Hepatocyte (in vitro differentiated cells): ENCODE data around the gene GLRA1. TPM values are rescaled to one million over a fixed set of nuclear protein-coding genes. Genes with fewer than 3 reads are reported as not detected.

Experiments used
- DNase-seq: peaks from one replicate; pipeline ENCODE4 v3.0.0-alpha.2; 2016; ENCODE audit warnings: low spot score
- H2AFZ ChIP-seq: fragments of 200-600 bp; sonication (generic); 2 replicates; pipeline ENCODE4 v1.6.0; 2016; ENCODE audit warnings: antibody characterized with exemption, mild to moderate bottlenecking
- H3K27ac ChIP-seq: fragments of 200-600 bp; sonication (generic); 2 replicates; pipeline ENCODE4 v1.5.1; 2016; ENCODE audit warnings: mild to moderate bottlenecking
- H3K27me3 ChIP-seq: fragments of 200-600 bp; sonication (generic); 2 replicates; pipeline ENCODE4 v1.6.1; 2016
- H3K36me3 ChIP-seq: fragments of 200-600 bp; sonication (generic); replicated peaks from 2 replicates; pipeline ENCODE4 v1.5.1; 2016; ENCODE audit warnings: low read depth; ENCODE audit not compliant: insufficient read depth
- H3K4me1 ChIP-seq: fragments of 200-600 bp; sonication (generic); 2 replicates; pipeline ENCODE4 v1.5.1; 2016; ENCODE audit warnings: mild to moderate bottlenecking, moderate library complexity; ENCODE audit not compliant: insufficient read depth
- H3K4me2 ChIP-seq: fragments of 200-600 bp; sonication (generic); 2 replicates; pipeline ENCODE4 v1.6.0; 2016
- H3K4me3 ChIP-seq: fragments of 200-600 bp; sonication (generic); 2 replicates; pipeline ENCODE4 v1.5.1; 2016; ENCODE audit warnings: mild to moderate bottlenecking
- H3K79me2 ChIP-seq: fragments of 200-600 bp; sonication (generic); 2 replicates; pipeline ENCODE4 v1.6.0; 2017; ENCODE audit warnings: mild to moderate bottlenecking
- H3K9me2 ChIP-seq: fragments of 200-600 bp; sonication (generic); replicated peaks from 2 replicates; pipeline ENCODE4 v1.6.0; 2017; ENCODE audit warnings: mild to moderate bottlenecking; ENCODE audit not compliant: insufficient read depth
- H3K9me3 ChIP-seq: fragments of 200-600 bp; sonication (generic); 2 replicates; pipeline ENCODE4 v1.5.1; 2016; ENCODE audit warnings: low read depth, mild to moderate bottlenecking
- H4K20me1 ChIP-seq: fragments of 200-600 bp; sonication (generic); 2 replicates; pipeline ENCODE4 v1.6.0; 2016; ENCODE audit warnings: mild to moderate bottlenecking; ENCODE audit not compliant: insufficient read depth, poor library complexity, severe bottlenecking
- CTCF ChIP-seq: fragments of 200-600 bp; sonication (generic); IDR thresholded peaks from 2 replicates; pipeline ENCODE4 v1.5.1; 2016; ENCODE audit warnings: antibody characterized with exemption, mild to moderate bottlenecking; ENCODE audit not compliant: poor library complexity
- EZH2 ChIP-seq: fragments of 200-600 bp; sonication (generic); IDR thresholded peaks from 2 replicates; pipeline ENCODE4 v1.6.1; 2016; ENCODE audit warnings: antibody characterized with exemption, mild to moderate bottlenecking, borderline replicate concordance
- EZH2phosphoT487 ChIP-seq: fragments of 200-600 bp; sonication (generic); IDR thresholded peaks from one replicate; pipeline ENCODE4 v1.6.1; 2018; ENCODE audit warnings: antibody characterized with exemption, mild to moderate bottlenecking, low read depth, moderate library complexity; ENCODE audit not compliant: unreplicated experiment, severe bottlenecking
- WGBS: methylation state at CpG from one replicate; pipeline ENCODE4 v1.1.6; 2016; ENCODE audit warnings: low lambda C conversion rate; ENCODE audit errors: missing lambda C conversion rate; 5-methylcytosine and 5-hydroxymethylcytosine counted together
- polyA plus RNA-seq: library from polyadenylated mRNA; unstranded; fragments of >200 nt; fragmentation: Nextera tagmentation; extraction: Ambion mirVana; gene quantifications from 2 replicates; pipeline ENCODE4 v1.2.1, GENCODE V29; 2016
- total RNA-seq: library from RNA; depleted of rRNA; stranded (reverse); fragments of >200 nt; gene quantifications from 2 replicates; pipeline ENCODE4 v1.2.3, GENCODE V29; 2014

The GLRA1 gene
- total and polyA plus RNA-seq, 2 experiments from 2014 or later = not detected

GRCh38 chr5:151937851-151938250, 13.2 kb upstream of the GLRA1 start:
- no peak overlapping the region for H2AFZ ChIP-seq
- TF ChIP-seq EZH2phosphoT487 (no peak), EZH2 (no peak), CTCF (no peak)
- H3K27me3 ChIP-seq = no peaks in the 10 kb centered on the region
- H3K36me3 ChIP-seq = no peaks in the 10 kb centered on the region
- no peak for DNase-seq
- no peak overlapping the region for H3K27ac ChIP-seq
- no peaks in the 10 kb centered on the region for H3K4me1 ChIP-seq
- no peak overlapping the region for H3K4me3 ChIP-seq
- H3K9me2 ChIP-seq = no peaks in the 10 kb centered on the region
- H4K20me1 ChIP-seq = no peaks in the 10 kb centered on the region
- H3K79me2 ChIP-seq = no peaks in the 10 kb centered on the region
- no peaks in the 10 kb centered on the region for H3K9me3 ChIP-seq
- no peak overlapping the region for H3K4me2 ChIP-seq

GRCh38 chr5:151935135-151935695, 10.6 kb upstream of the GLRA1 start:
- no peaks in the 10 kb centered on the region for H3K4me1 ChIP-seq
- H3K27me3 ChIP-seq = no peaks in the 10 kb centered on the region
- TF ChIP-seq EZH2 (no peak), EZH2phosphoT487 (no peak), CTCF (no peak)
- H3K27ac ChIP-seq = no peak overlapping the region
- H3K4me2 ChIP-seq = no peak overlapping the region
- no peak overlapping the region for H2AFZ ChIP-seq
- 50% methylated on average over 3 of the region's 3 CpGs for WGBS
- H3K9me3 ChIP-seq = no peaks in the 10 kb centered on the region
- no peaks in the 10 kb centered on the region for H3K79me2 ChIP-seq
- H3K4me3 ChIP-seq = no peak overlapping the region
- no peaks in the 10 kb centered on the region for H4K20me1 ChIP-seq
- no peak for DNase-seq
- H3K9me2 ChIP-seq = no peaks in the 10 kb centered on the region
- no peaks in the 10 kb centered on the region for H3K36me3 ChIP-seq

GRCh38 chr5:151931260-151931659, 6.6 kb upstream of the GLRA1 start:
- 72% methylated on average over 2 of the region's 2 CpGs for WGBS
- H3K9me3 ChIP-seq = no peaks in the 10 kb centered on the region
- no peak overlapping the region for H2AFZ ChIP-seq
- H4K20me1 ChIP-seq = no peaks in the 10 kb centered on the region
- DNase-seq = no peak
- no peak overlapping the region for H3K27ac ChIP-seq
- H3K4me3 ChIP-seq = no peak overlapping the region
- no peaks in the 10 kb centered on the region for H3K79me2 ChIP-seq
- H3K4me2 ChIP-seq = no peak overlapping the region
- H3K4me1 ChIP-seq = no peaks in the 10 kb centered on the region
- H3K9me2 ChIP-seq = no peaks in the 10 kb centered on the region
- no peaks in the 10 kb centered on the region for H3K36me3 ChIP-seq
- no peaks in the 10 kb centered on the region for H3K27me3 ChIP-seq
- TF ChIP-seq EZH2 (no peak), EZH2phosphoT487 (no peak), CTCF (no peak)

- H3K4me3 ChIP-seq = no peak overlapping the region
- no peak for TF ChIP-seq EZH2phosphoT487
- no peak for TF ChIP-seq CTCF
- no peak for TF ChIP-seq EZH2
- no peak for DNase-seq
- no peaks in the 10 kb centered on the region for H3K9me2 ChIP-seq
- H3K4me2 ChIP-seq = no peak overlapping the region
- H4K20me1 ChIP-seq = no peaks in the 10 kb centered on the region
- no peak overlapping the region for H2AFZ ChIP-seq
- H3K79me2 ChIP-seq = no peaks in the 10 kb centered on the region
- WGBS = 67% methylated on average over 3 of the region's 3 CpGs
- no peak overlapping the region for H3K27ac ChIP-seq
- no peaks in the 10 kb centered on the region for H3K9me3 ChIP-seq
- H3K4me1 ChIP-seq = no peaks in the 10 kb centered on the region
- no peaks in the 10 kb centered on the region for H3K27me3 ChIP-seq
- H3K36me3 ChIP-seq = no peaks in the 10 kb centered on the region
These were observed 1.5 kb upstream of the GLRA1 start for GRCh38 chr5:151926188-151926587.
